HG02973 (cell line): ENCODE data around the gene JMJD1C.

Source experiments
- ATAC-seq: cut with Tn5 transposase; IDR thresholded peaks from one replicate; pipeline ENCODE4 v1.9.1; 2021; ENCODE audit warnings: moderate library complexity; ENCODE audit not compliant: unreplicated experiment

The JMJD1C gene

GRCh38 chr10:63265222-63265617 lies 200.6 kb downstream of the JMJD1C start:
- no peak for ATAC-seq

- no peak for ATAC-seq
These were observed 201.1 kb downstream of the JMJD1C start for GRCh38 chr10:63264617-63265221.

- ATAC-seq: no peak
These were observed 203.2 kb downstream of the JMJD1C start for GRCh38 chr10:63262430-63263073.

- peak; percentile 50 for ATAC-seq
These were observed 204.3 kb downstream of the JMJD1C start for GRCh38 chr10:63261496-63261895.

- ATAC-seq: no peak
These were observed 204.9 kb downstream of the JMJD1C start for GRCh38 chr10:63260860-63261251.

GRCh38 chr10:63260103-63260859 lies 205.5 kb downstream of the JMJD1C start:
- ATAC-seq: no peak

- ATAC-seq: no peak
These were observed 206.7 kb downstream of the JMJD1C start for GRCh38 chr10:63258920-63259678.

GRCh38 chr10:63257778-63258177 lies 208.0 kb downstream of the JMJD1C start:
- ATAC-seq: no peak

GRCh38 chr10:63256009-63256773 lies 209.6 kb downstream of the JMJD1C start:
- ATAC-seq: no peak

GRCh38 chr10:63255316-63255715 lies 210.5 kb downstream of the JMJD1C start:
- no peak for ATAC-seq

GRCh38 chr10:63253040-63253439 lies 212.7 kb downstream of the JMJD1C start:
- no peak for ATAC-seq

GRCh38 chr10:63252095-63252762 lies 213.5 kb downstream of the JMJD1C start:
- no peak for ATAC-seq

- no peak for ATAC-seq
These were observed 215.7 kb downstream of the JMJD1C start for GRCh38 chr10:63250032-63250431.

GRCh38 chr10:63247771-63248170 lies 218.0 kb downstream of the JMJD1C start:
- ATAC-seq: no peak

GRCh38 chr10:63246356-63246755 lies 219.4 kb downstream of the JMJD1C start:
- no peak for ATAC-seq

GRCh38 chr10:63241841-63242281 lies 223.9 kb downstream of the JMJD1C start:
- ATAC-seq: peak; percentile 10

GRCh38 chr10:63240807-63241206 lies 225.0 kb downstream of the JMJD1C start:
- no peak for ATAC-seq

GRCh38 chr10:63238501-63238900 lies 227.3 kb downstream of the JMJD1C start:
- ATAC-seq: no peak

GRCh38 chr10:63237396-63237795 lies 228.4 kb downstream of the JMJD1C start:
- no peak for ATAC-seq
